GM12801 (cell line): ENCODE results near the gene DSG3.

Source experiments
- CTCF ChIP-seq: IDR thresholded peaks from one replicate; pipeline ENCODE4 v1.5.1; 2011; ENCODE audit warnings: control low read depth; ENCODE audit not compliant: insufficient read length; ENCODE audit errors: extremely low read depth

Gene DSG3

GRCh38 chr18:31424383-31424988, 23.1 kb upstream of the DSG3 start:
- TF ChIP-seq CTCF: no peak

- TF ChIP-seq CTCF: no peak
These were observed 21.5 kb upstream of the DSG3 start for GRCh38 chr18:31426021-31426420.

GRCh38 chr18:31426871-31427406, 20.6 kb upstream of the DSG3 start:
- no peak for TF ChIP-seq CTCF

- TF ChIP-seq CTCF: no peak
These were observed 19.3 kb upstream of the DSG3 start for GRCh38 chr18:31428211-31428610.

- TF ChIP-seq CTCF: no peak
These were observed 17.9 kb upstream of the DSG3 start for GRCh38 chr18:31429623-31430022.

GRCh38 chr18:31430072-31430471, 17.5 kb upstream of the DSG3 start:
- no peak for TF ChIP-seq CTCF

- TF ChIP-seq CTCF: no peak
These were observed 17.0 kb upstream of the DSG3 start for GRCh38 chr18:31430554-31430953.
